DND-41 (cell line): ENCODE results near the gene GTF2F1.
A peak's percentile ranks its signal among the peaks of the same experiment; 100 is the strongest.

Source experiments
- ATAC-seq: fragments of 200-7000 bp; cut with Tn5 transposase; 3 replicates; pipeline ENCODE4 v1.9.1; 2021; ENCODE audit warnings: low read depth; ENCODE audit not compliant: insufficient read depth
- DNase-seq: peaks from one replicate; pipeline ENCODE4 v3.0.0-alpha.2; 2020
- H2AFZ ChIP-seq: 2 replicates; pipeline ENCODE4 v1.6.0; 2012; ENCODE audit warnings: low read depth, low read length
- H3K27ac ChIP-seq: 2 replicates; pipeline ENCODE4 v1.5.1; 2012; ENCODE audit warnings: low read length, inconsistent platforms
- H3K27me3 ChIP-seq: fragments of 200-600 bp; sonication (generic); 2 replicates; pipeline ENCODE4 v1.6.0; 2012; ENCODE audit warnings: low read length, mild to moderate bottlenecking, inconsistent platforms; ENCODE audit not compliant: insufficient read depth, poor library complexity
- H3K36me3 ChIP-seq: 2 replicates; pipeline ENCODE4 v1.5.1; 2012; ENCODE audit warnings: low read length, inconsistent platforms; ENCODE audit not compliant: insufficient read depth
- H3K4me1 ChIP-seq: 2 replicates; pipeline ENCODE4 v1.5.1; 2012; ENCODE audit warnings: mild to moderate bottlenecking, low read length; ENCODE audit not compliant: insufficient read depth
- H3K4me2 ChIP-seq: 2 replicates; pipeline ENCODE4 v1.6.0; 2012; ENCODE audit warnings: mild to moderate bottlenecking, moderate library complexity, low read length, inconsistent platforms; ENCODE audit not compliant: insufficient read depth
- H3K4me3 ChIP-seq, 2 experiments: fragments of 200-600 bp in 1 of 2; shearing (Covaris generic) in 1 of 2; 2 replicates each; pipeline ENCODE4 v1.5.1; 2012 to 2016; ENCODE audit warnings: inconsistent platforms in 2 of 2, low read length in 2 of 2, mild to moderate bottlenecking in 2 of 2, low read depth in 1 of 2, moderate library complexity in 1 of 2
- H3K79me2 ChIP-seq: 2 replicates; pipeline ENCODE4 v1.6.0; 2012; ENCODE audit warnings: low read length, inconsistent platforms; ENCODE audit not compliant: insufficient read depth
- H3K9ac ChIP-seq: 2 replicates; pipeline ENCODE4 v1.6.0; 2012; ENCODE audit warnings: low read depth, mild to moderate bottlenecking, inconsistent platforms, low read length, moderate library complexity
- H3K9me3 ChIP-seq: 2 replicates; pipeline ENCODE4 v1.5.1; 2012; ENCODE audit warnings: low read length, moderate library complexity, mild to moderate bottlenecking, inconsistent platforms; ENCODE audit not compliant: insufficient read depth, severe bottlenecking
- H4K20me1 ChIP-seq: 2 replicates; pipeline ENCODE4 v1.6.0; 2012; ENCODE audit warnings: low read length; ENCODE audit not compliant: insufficient read depth
- CTCF ChIP-seq: IDR thresholded peaks from 2 replicates; pipeline ENCODE4 v1.5.1; 2012; ENCODE audit warnings: borderline replicate concordance, low read length, moderate library complexity, mild to moderate bottlenecking; ENCODE audit not compliant: poor library complexity, severe bottlenecking; ENCODE audit errors: extremely low read depth
- EZH2 ChIP-seq: IDR thresholded peaks from 3 replicates; pipeline ENCODE4 v1.6.1; 2012; ENCODE audit warnings: borderline replicate concordance, low read depth, mild to moderate bottlenecking, moderate library complexity, low read length, inconsistent platforms; ENCODE audit not compliant: severe bottlenecking

Gene GTF2F1

DNA sequence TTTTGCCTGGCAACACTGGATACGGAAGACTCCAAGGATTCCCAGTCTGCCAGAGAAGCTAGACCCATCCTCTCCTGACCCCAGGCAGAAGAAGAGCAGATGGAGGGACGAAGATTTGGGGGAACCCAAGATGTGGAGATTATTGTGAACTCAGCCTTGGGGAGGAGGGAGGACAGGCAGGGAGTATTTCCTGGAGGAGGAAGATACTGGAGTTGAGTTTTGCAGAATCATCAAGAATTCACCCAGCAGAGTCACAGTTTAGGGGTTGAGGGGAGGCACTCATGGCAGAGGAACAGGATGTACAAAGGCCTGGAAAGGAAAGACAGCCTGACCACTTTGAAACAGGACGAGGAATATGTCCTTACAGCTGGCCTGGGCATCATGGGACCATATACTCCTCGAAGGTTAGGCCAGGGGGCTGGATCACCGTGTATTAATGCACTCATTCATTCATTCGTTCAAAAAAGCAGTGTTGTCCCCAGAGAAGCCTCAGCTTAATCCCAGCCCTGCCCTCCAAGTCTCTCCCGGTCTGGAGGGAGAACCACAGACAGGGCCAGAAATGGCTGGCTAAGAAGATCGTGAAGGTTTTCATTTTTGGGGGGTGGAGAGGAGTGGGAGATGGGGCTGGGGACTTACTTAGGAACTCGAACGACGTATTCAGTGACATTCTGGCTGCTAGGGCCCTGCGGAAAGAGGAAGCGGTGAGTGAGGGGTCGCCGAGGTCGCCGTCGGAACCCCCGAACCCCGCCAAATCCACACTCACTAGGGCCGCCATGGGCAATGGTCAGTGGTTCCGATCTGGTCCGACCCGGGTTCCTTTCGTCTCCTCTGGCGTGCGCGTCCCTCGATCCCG lies 517 bp downstream of the GTF2F1 start:
- Histone ChIP-seq H3K4me1 (peaks cover 28% of the 10 kb centered on the region), H4K20me1 (no peaks in the 10 kb centered on the region), H3K27me3 (no peaks in the 10 kb centered on the region), H3K4me3 (peak overlapping the region; percentile 51 to 69), H2AFZ (peak overlapping the region; percentile 95), H3K27ac (peak overlapping the region; percentile 83), H3K4me2 (peak overlapping the region; percentile 79), H3K9ac (peak overlapping the region; percentile 74), H3K36me3 (peaks cover 36% of the 10 kb centered on the region), H3K79me2 (peaks cover 24% of the 10 kb centered on the region), H3K9me3 (no peaks in the 10 kb centered on the region)
- DNase-seq (no peak), ATAC-seq (no peak)
- no peak for TF ChIP-seq EZH2
- TF ChIP-seq CTCF = no peak

- peaks cover 16% of the 10 kb centered on the region for H3K4me1 ChIP-seq
- H3K4me2 ChIP-seq = no peak overlapping the region
- no peak overlapping the region for H3K4me3 ChIP-seq
- no peaks in the 10 kb centered on the region for H3K9me3 ChIP-seq
- no peak for ATAC-seq
- H3K79me2 ChIP-seq = peaks cover 16% of the 10 kb centered on the region
- TF ChIP-seq EZH2 (no peak), CTCF (no peak)
- peaks cover 81% of the 10 kb centered on the region for H3K36me3 ChIP-seq
- no peak overlapping the region for H2AFZ ChIP-seq
- H4K20me1 ChIP-seq = no peaks in the 10 kb centered on the region
- H3K27ac ChIP-seq = no peak overlapping the region
- no peak overlapping the region for H3K9ac ChIP-seq
- no peaks in the 10 kb centered on the region for H3K27me3 ChIP-seq
- DNase-seq = no peak
These were observed 5.6 kb downstream of the GTF2F1 start for GRCh38 chr19:6387372-6387771.

DNA sequence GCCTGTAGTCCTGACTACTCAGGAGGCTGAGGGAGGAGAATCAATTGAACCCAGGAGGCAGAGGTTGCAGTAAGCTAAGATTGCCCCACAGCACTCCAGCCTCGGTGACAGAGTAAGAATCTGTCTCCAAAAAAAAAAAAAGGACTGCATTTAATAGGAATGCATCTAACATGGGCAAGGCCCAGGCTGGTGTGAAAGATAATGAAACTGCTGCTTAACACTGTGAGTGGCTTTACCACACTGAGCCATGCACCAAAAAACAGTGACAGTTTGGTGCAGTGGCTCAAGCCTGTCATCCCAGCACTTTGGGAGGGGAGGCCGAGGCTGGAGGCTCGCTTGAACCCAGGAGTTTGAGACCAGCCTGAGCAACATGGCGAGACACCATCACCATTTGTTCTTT lies 8.6 kb downstream of the GTF2F1 start:
- no peak overlapping the region for H3K27ac ChIP-seq
- ATAC-seq = no peak
- H3K9me3 ChIP-seq = no peaks in the 10 kb centered on the region
- no peak for DNase-seq
- peaks cover 90% of the 10 kb centered on the region for H3K36me3 ChIP-seq
- no peaks in the 10 kb centered on the region for H4K20me1 ChIP-seq
- H3K4me2 ChIP-seq = no peak overlapping the region
- H3K4me1 ChIP-seq = no peaks in the 10 kb centered on the region
- TF ChIP-seq CTCF (no peak), EZH2 (no peak)
- H3K9ac ChIP-seq = no peak overlapping the region
- H3K4me3 ChIP-seq = no peak overlapping the region
- no peaks in the 10 kb centered on the region for H3K27me3 ChIP-seq
- H2AFZ ChIP-seq = no peak overlapping the region
- H3K79me2 ChIP-seq = no peaks in the 10 kb centered on the region
